DND-41 (cell line): ENCODE results near the gene SIPA1L3.

Experiments
- EZH2 ChIP-seq: IDR thresholded peaks from 3 replicates; pipeline ENCODE4 v1.6.1; 2012; ENCODE audit warnings: borderline replicate concordance, low read depth, mild to moderate bottlenecking, moderate library complexity, low read length, inconsistent platforms; ENCODE audit not compliant: severe bottlenecking
- TF ChIP-seq, protein P1 (sequence below): IDR thresholded peaks from 2 replicates; pipeline ENCODE4 v1.5.1; 2012; ENCODE audit warnings: borderline replicate concordance, low read length, moderate library complexity, mild to moderate bottlenecking; ENCODE audit not compliant: poor library complexity, severe bottlenecking; ENCODE audit errors: extremely low read depth

DNA sequence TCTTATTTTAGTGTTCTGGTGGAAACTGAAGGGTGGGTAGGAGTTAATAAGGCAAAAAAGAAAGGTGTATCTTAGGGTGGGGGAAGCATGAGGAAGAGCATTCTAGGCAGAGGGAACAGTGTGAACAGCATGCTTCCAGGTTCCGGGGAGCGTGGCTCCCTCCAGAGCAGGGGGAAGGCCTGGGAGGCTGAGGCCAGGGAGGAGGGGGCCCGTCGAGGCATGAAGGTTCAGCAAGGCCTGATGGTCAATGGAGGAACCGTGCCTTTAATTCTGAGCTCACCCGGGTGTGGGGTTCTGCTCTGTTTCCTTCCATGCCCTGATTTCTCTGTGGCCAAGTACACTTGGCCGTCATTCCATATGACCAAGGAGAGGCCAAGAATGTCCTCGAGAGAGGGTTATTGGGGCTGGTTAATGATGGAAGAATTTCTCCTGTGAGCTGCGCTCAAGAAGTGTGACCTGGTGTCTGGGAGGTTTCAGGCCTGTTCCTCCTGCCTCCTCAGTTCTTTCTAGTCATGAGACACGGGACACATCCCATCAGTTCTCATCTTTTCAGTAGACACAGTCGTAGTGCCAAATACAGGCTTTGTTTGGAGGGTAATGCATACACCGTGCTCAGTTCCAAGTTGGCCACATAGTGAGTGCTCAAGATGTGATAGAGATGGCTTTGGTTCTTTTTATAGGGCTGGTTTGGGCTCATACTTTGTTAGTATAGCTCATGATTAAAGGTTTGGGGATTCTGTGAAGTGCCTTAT lies 73.6 kb downstream of the SIPA1L3 start:
- TF ChIP-seq, protein P1, sequence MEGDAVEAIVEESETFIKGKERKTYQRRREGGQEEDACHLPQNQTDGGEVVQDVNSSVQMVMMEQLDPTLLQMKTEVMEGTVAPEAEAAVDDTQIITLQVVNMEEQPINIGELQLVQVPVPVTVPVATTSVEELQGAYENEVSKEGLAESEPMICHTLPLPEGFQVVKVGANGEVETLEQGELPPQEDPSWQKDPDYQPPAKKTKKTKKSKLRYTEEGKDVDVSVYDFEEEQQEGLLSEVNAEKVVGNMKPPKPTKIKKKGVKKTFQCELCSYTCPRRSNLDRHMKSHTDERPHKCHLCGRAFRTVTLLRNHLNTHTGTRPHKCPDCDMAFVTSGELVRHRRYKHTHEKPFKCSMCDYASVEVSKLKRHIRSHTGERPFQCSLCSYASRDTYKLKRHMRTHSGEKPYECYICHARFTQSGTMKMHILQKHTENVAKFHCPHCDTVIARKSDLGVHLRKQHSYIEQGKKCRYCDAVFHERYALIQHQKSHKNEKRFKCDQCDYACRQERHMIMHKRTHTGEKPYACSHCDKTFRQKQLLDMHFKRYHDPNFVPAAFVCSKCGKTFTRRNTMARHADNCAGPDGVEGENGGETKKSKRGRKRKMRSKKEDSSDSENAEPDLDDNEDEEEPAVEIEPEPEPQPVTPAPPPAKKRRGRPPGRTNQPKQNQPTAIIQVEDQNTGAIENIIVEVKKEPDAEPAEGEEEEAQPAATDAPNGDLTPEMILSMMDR, result no peak
- no peak for TF ChIP-seq EZH2
